Peyer's patch (tissue), 4 donors: ENCODE data around the gene DNAH6. TPM values are rescaled to one million over a fixed set of nuclear protein-coding genes. Genes with fewer than 3 reads are reported as not detected.

Experiments used
- DNase-seq, 3 donors: peaks; one replicate each; pipeline ENCODE4 v3.0.0-alpha.2; 2017 to 2019
- H3K27ac ChIP-seq, 4 donors: fragments of 200-600 bp; sonication (generic); one replicate each; pipeline ENCODE4 v1.5.1; 2016 to 2019
- H3K27me3 ChIP-seq, 2 donors: fragments of 200-600 bp; sonication (generic); one replicate each; pipeline ENCODE4 v1.5.1; 2019
- H3K36me3 ChIP-seq, 3 donors: fragments of 200-600 bp; sonication (generic); one replicate each; pipeline ENCODE4 v1.5.1; 2016 to 2019
- H3K4me1 ChIP-seq, 4 donors: fragments of 200-600 bp; sonication (generic); one replicate each; pipeline ENCODE4 v1.5.1; 2016 to 2019
- H3K4me3 ChIP-seq, 4 donors: fragments of 200-600 bp; sonication (generic); 1 replicate in 3 of 4; 2 replicates in 1 of 4; pipeline ENCODE4 v1.5.1; 2016 to 2019; ENCODE audit warnings: mild to moderate bottlenecking in 1 of 4
- H3K9me3 ChIP-seq, 4 donors: fragments of 200-600 bp; sonication (generic); one replicate each; pipeline ENCODE4 v1.5.1; 2016 to 2019; ENCODE audit warnings: mild to moderate bottlenecking in 1 of 4
- CTCF ChIP-seq, 6 experiments: fragments of 450-650 bp in 4 of 6; fragments of 200-600 bp in 2 of 6; sonication (generic) in 1 of 6; IDR thresholded peaks; one replicate each; pipeline ENCODE4 v1.5.1; 2017 to 2019; ENCODE audit warnings: antibody characterized with exemption in 6 of 6, mild to moderate bottlenecking in 3 of 6, moderate library complexity in 1 of 6
- POLR2A ChIP-seq, 2 donors: fragments of 450-650 bp; IDR thresholded peaks; one replicate each; pipeline ENCODE4 v1.5.1; 2017; ENCODE audit warnings: antibody characterized with exemption in 2 of 2, mild to moderate bottlenecking in 2 of 2, moderate library complexity in 2 of 2
- total RNA-seq, 4 donors: library from RNA; depleted of rRNA; stranded (reverse); fragments of >200 nt; gene quantifications; one replicate each; pipeline ENCODE4 v1.1.0, GENCODE V29; 2016

DNAH6 gene
- total RNA-seq, 4 donors from 2014 or later, result under 0.01 to 4.2 (median 1.3) TPM

DNA sequence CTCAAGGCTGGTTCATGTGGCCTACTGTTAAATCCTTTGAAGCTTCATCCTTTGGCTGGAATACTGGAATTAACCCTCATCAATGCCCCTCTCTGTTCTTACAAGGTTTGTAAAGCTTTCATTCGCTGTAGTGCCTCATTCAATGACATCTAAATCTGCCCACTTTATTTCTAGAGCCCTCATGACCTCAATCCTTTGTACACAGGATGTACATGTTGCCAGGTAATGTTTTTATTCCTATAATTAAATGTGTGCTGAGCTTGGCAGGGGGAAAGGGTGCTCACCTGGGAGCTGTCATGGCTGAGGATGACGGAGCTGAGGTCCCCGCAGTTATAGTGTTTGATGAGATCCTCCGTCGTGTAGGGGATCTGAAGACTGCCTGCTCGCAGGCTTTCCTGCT lies 325.3 kb downstream of the DNAH6 start:
- Histone ChIP-seq H3K36me3 (no peaks in the 10 kb centered on the region), H3K4me1 (peaks cover 0 to 13% (median 2%) of the 10 kb centered on the region in 4 donors), H3K27ac (no peak overlapping the region), H3K27me3 (no peaks in the 10 kb centered on the region), H3K9me3 (no peaks in the 10 kb centered on the region), H3K4me3 (no peak overlapping the region)
- peak in 1 of 3 donors; percentile 26 for DNase-seq
- no peak for TF ChIP-seq CTCF (IDR thresholded peaks at IDR 0.05)
- TF ChIP-seq POLR2A (IDR thresholded peaks at IDR 0.05), result no peak

GRCh38 chr2:84844141-84844540 lies 327.8 kb downstream of the DNAH6 start:
- no peak for DNase-seq
- no peak for TF ChIP-seq CTCF (IDR thresholded peaks at IDR 0.05)
- TF ChIP-seq POLR2A (IDR thresholded peaks at IDR 0.05), result no peak
- peaks cover 0 to 16% (median 9%) of the 10 kb centered on the region in 4 donors for H3K4me1 ChIP-seq
- H3K27ac ChIP-seq, result peak overlapping the region in 2 of 4 donors; percentile 13 to 76
- H3K27me3 ChIP-seq, result no peaks in the 10 kb centered on the region
- H3K4me3 ChIP-seq, result no peak overlapping the region
- H3K9me3 ChIP-seq, result no peaks in the 10 kb centered on the region
- no peaks in the 10 kb centered on the region for H3K36me3 ChIP-seq

GRCh38 chr2:84846041-84846663 lies 329.9 kb downstream of the DNAH6 start:
- Histone ChIP-seq H3K27ac (peak overlapping the region; percentile 62 to 83 (median 75)), H3K36me3 (no peaks in the 10 kb centered on the region), H3K4me3 (no peak overlapping the region), H3K4me1 (peaks cover 0 to 16% (median 9%) of the 10 kb centered on the region in 4 donors), H3K9me3 (no peaks in the 10 kb centered on the region), H3K27me3 (no peaks in the 10 kb centered on the region)
- peak in 2 of 3 donors; percentile 28 to 60 for DNase-seq
- TF ChIP-seq CTCF (IDR thresholded peaks at IDR 0.05) (no peak), POLR2A (IDR thresholded peaks at IDR 0.05) (no peak)

- DNase-seq, result peak in 2 of 3 donors; percentile 66 to 67
- H3K36me3 ChIP-seq, result no peaks in the 10 kb centered on the region
- no peaks in the 10 kb centered on the region for H3K9me3 ChIP-seq
- TF ChIP-seq CTCF (IDR thresholded peaks at IDR 0.05) (peak in 1 of 6 experiments; percentile 5), POLR2A (IDR thresholded peaks at IDR 0.05) (no peak)
- H3K27me3 ChIP-seq, result no peaks in the 10 kb centered on the region
- peaks cover 0 to 16% (median 9%) of the 10 kb centered on the region in 4 donors for H3K4me1 ChIP-seq
- H3K27ac ChIP-seq, result peak overlapping the region; percentile 62 to 83 (median 75)
- H3K4me3 ChIP-seq, result no peak overlapping the region
Observed at GRCh38 chr2:84846741-84847142, 330.4 kb downstream of the DNAH6 start.

GRCh38 chr2:84847326-84848050 lies 331.2 kb downstream of the DNAH6 start:
- Histone ChIP-seq H3K27ac (peak overlapping the region; percentile 62 to 83 (median 75)), H3K4me1 (peaks cover 0 to 16% (median 9%) of the 10 kb centered on the region in 4 donors), H3K36me3 (no peaks in the 10 kb centered on the region), H3K9me3 (no peaks in the 10 kb centered on the region), H3K27me3 (no peaks in the 10 kb centered on the region), H3K4me3 (no peak overlapping the region)
- DNase-seq, result no peak
- TF ChIP-seq POLR2A (IDR thresholded peaks at IDR 0.05) (no peak), CTCF (IDR thresholded peaks at IDR 0.05) (no peak)
